Fibroblast of lung (primary cell): ENCODE measurements around the gene EYS.

Source experiments
- CTCF ChIP-seq, 2 donors: IDR thresholded peaks in 1 of 2; conservative IDR thresholded peaks in 1 of 2; 1 replicate in 1 of 2; 2 replicates in 1 of 2; pipeline ENCODE4 v1.5.1; 2011 to 2012; ENCODE audit warnings: low read length in 2 of 2, control low read depth in 1 of 2, inconsistent platforms in 1 of 2, low read depth in 1 of 2, mild to moderate bottlenecking in 1 of 2
- EZH2 ChIP-seq: IDR thresholded peaks from 2 replicates; pipeline ENCODE4 v1.5.1; 2012; ENCODE audit warnings: low read length, control low read depth, mild to moderate bottlenecking; ENCODE audit errors: missing control alignments

GRCh38 chr6:65707126-65707826, at the start of gene EYS:
- TF ChIP-seq CTCF (conservative IDR thresholded peaks at IDR 0.05 in 1 of 2, IDR thresholded peaks at IDR 0.05 in 1 of 2; ENCODE audit: low read depth in 1 of 2, low read length in 2 of 2), result no peak
- no peak for TF ChIP-seq EZH2
